HepG2 (cell line): Measurements from ENCODE around the gene FGA. TPM values are rescaled to one million over a fixed set of nuclear protein-coding genes. Genes with fewer than 3 reads are reported as not detected.

Experiments
- ATRX ChIP-seq: sonication (generic); formaldehyde crosslinking; IDR thresholded peaks from 2 replicates; pipeline ENCODE4 v1.4.0; 2020; ENCODE audit warnings: missing genetic modification reagents, borderline replicate concordance
- E2F2 ChIP-seq: sonication (generic); formaldehyde crosslinking; IDR thresholded peaks from 2 replicates; pipeline ENCODE4 v1.4.0; 2020; ENCODE audit warnings: missing genetic modification reagents, borderline replicate concordance
- ELF4 ChIP-seq: sonication (generic); formaldehyde crosslinking; IDR thresholded peaks from 2 replicates; pipeline ENCODE4 v1.5.0; 2020; ENCODE audit warnings: missing genetic modification reagents, mild to moderate bottlenecking, moderate library complexity, borderline replicate concordance
- HOXA7 ChIP-seq: sonication (generic); formaldehyde crosslinking; IDR thresholded peaks from 2 replicates; pipeline ENCODE4 v1.8.1; 2022; ENCODE audit warnings: mild to moderate bottlenecking, missing genetic modification reagents, moderate library complexity
- JARID2 ChIP-seq: sonication (generic); formaldehyde crosslinking; IDR thresholded peaks from 2 replicates; pipeline ENCODE4 v1.8.1; 2023; ENCODE audit warnings: missing genetic modification reagents, inconsistent platforms; ENCODE audit not compliant: insufficient replicate concordance
- MBNL3 ChIP-seq: fragments of 250-450 bp; sonication (Bioruptor Pico); conservative IDR thresholded peaks from 2 replicates; pipeline ENCODE4 v1.8.0; 2022; ENCODE audit warnings: mild to moderate bottlenecking, inconsistent platforms
- MED1 ChIP-seq: sonication (generic); formaldehyde crosslinking; IDR thresholded peaks from 2 replicates; pipeline ENCODE4 v1.4.0; 2020; ENCODE audit warnings: missing genetic modification reagents
- MEIS2 ChIP-seq: sonication (generic); formaldehyde crosslinking; IDR thresholded peaks from 2 replicates; pipeline ENCODE4 v1.9.0; 2021; ENCODE audit warnings: mild to moderate bottlenecking, missing genetic modification reagents
- SSRP1 ChIP-seq: IDR thresholded peaks from 2 replicates; pipeline ENCODE4 v1.6.1; 2016; ENCODE audit warnings: control low read depth
- THRA ChIP-seq: sonication (generic); formaldehyde crosslinking; IDR thresholded peaks from 2 replicates; pipeline ENCODE4 v1.4.0; 2020; ENCODE audit warnings: missing genetic modification reagents, borderline replicate concordance
- XBP1 ChIP-seq: sonication (generic); formaldehyde crosslinking; IDR thresholded peaks from 2 replicates; pipeline ENCODE4 v1.5.0; 2020; ENCODE audit warnings: missing genetic modification reagents
- ZBED4 ChIP-seq: sonication (generic); formaldehyde crosslinking; IDR thresholded peaks from 2 replicates; pipeline ENCODE4 v1.4.0; 2020; ENCODE audit warnings: missing genetic modification reagents, borderline replicate concordance
- ZFP41 ChIP-seq: sonication (generic); formaldehyde crosslinking; IDR thresholded peaks from 2 replicates; pipeline ENCODE4 v1.4.0; 2020; ENCODE audit warnings: mild to moderate bottlenecking, missing genetic modification reagents, borderline replicate concordance
- ZNF230 ChIP-seq: sonication (generic); formaldehyde crosslinking; IDR thresholded peaks from 2 replicates; pipeline ENCODE4 v1.4.0; 2020; ENCODE audit warnings: mild to moderate bottlenecking, missing genetic modification reagents
- ZNF30 ChIP-seq: sonication (generic); formaldehyde crosslinking; IDR thresholded peaks from 2 replicates; pipeline ENCODE4 v1.5.0; 2020; ENCODE audit warnings: mild to moderate bottlenecking, missing genetic modification reagents
- ZNF646 ChIP-seq: sonication (generic); formaldehyde crosslinking; IDR thresholded peaks from 2 replicates; pipeline ENCODE4 v1.9.0; 2021; ENCODE audit warnings: mild to moderate bottlenecking, missing genetic modification reagents
- ZNF7 ChIP-seq: IDR thresholded peaks from 2 replicates; pipeline ENCODE4 v1.6.1; 2016; ENCODE audit warnings: missing biosample characterization, missing genetic modification reagents
- polyA plus RNA-seq, 8 experiments: library from polyadenylated mRNA; depleted of rRNA in 3 of 8; stranded (reverse) in 7 of 8; unstranded in 1 of 8; fragments of >200 nt; fragmentation: Illumina TruSeq in 4 of 8; extraction: Trizol in 4 of 8; gene quantifications; 2 replicates each; pipeline versions ENCODE4 v1.2.1 to v1.2.3, GENCODE V29; 2011 to 2016; ENCODE audit warnings: low read depth in 4 of 8, missing spikeins in 1 of 8, mixed read lengths in 1 of 8; ENCODE audit not compliant: insufficient read depth in 1 of 8
- total RNA-seq, 5 experiments: library from RNA; depleted of rRNA; stranded (reverse); fragments of >200 nt; fragmentation: Illumina TruSeq; extraction: Trizol; gene quantifications; 2 replicates each; pipeline ENCODE4 v1.2.3, GENCODE V29; 2016; ENCODE audit warnings: low read depth in 1 of 5

FGA gene
- total and polyA plus RNA-seq, 2 of the 13 experiments (the other 11 are each of a cell fraction or from before 2014, with no cell fraction given): 640 to 1,523 TPM

GRCh38 chr4:154590329-154591006, at the start of gene FGA (continued):
- TF ChIP-seq THRA (CRISPR knock-in tag) (peak; percentile 98), ATRX (CRISPR knock-in tag) (no peak), ZNF646 (no peak), ELF4 (CRISPR knock-in tag) (0 out of 2 replicates have a peak, but pooled peaks have one; percentile 56), JARID2 (CRISPR knock-in tag) (no peak), MED1 (CRISPR knock-in tag) (peak; percentile 99), MEIS2 (peak; percentile 86), XBP1 (CRISPR knock-in tag) (no peak), ZFP41 (CRISPR knock-in tag) (no peak), ZNF230 (CRISPR knock-in tag) (no peak), SSRP1 (CRISPR knock-in tag) (peak; percentile 64; the same call in 1 of the 2 replicates), ZBED4 (CRISPR knock-in tag) (0 out of 2 replicates have a peak, but pooled peaks have one; percentile 67), ZNF30 (CRISPR knock-in tag) (no peak), HOXA7 (CRISPR knock-in tag) (no peak), E2F2 (CRISPR knock-in tag) (no peak), ZNF7 (no peak), MBNL3 (CRISPR knock-in tag) (no peak)
